H9 (cell line): ENCODE data around the gene SCD. TPM values are rescaled to one million over a fixed set of nuclear protein-coding genes. Genes with fewer than 3 reads are reported as not detected.

Source experiments
- DNase-seq: peaks from one replicate; pipeline ENCODE4 v3.0.0-alpha.2; 2017
- H2AFZ ChIP-seq: one replicate; pipeline ENCODE4 v1.6.1; 2013; ENCODE audit warnings: mild to moderate bottlenecking, low read length, control low read depth, moderate library complexity
- H2AK5ac ChIP-seq: 2 replicates; pipeline ENCODE4 v1.6.1; 2013; ENCODE audit warnings: low read length, control low read depth, mixed read lengths; ENCODE audit not compliant: insufficient read length
- H2BK120ac ChIP-seq: one replicate; pipeline ENCODE4 v1.6.1; 2013; ENCODE audit warnings: low read depth, mild to moderate bottlenecking, low read length, control low read depth, inconsistent platforms; ENCODE audit not compliant: poor library complexity, severe bottlenecking
- H2BK12ac ChIP-seq: 2 replicates; pipeline ENCODE4 v1.6.1; 2013; ENCODE audit warnings: low read length, control low read depth, mixed read lengths, low read depth; ENCODE audit not compliant: insufficient read length
- H2BK15ac ChIP-seq: 2 replicates; pipeline ENCODE4 v1.6.1; 2013; ENCODE audit warnings: low read depth, low read length, control low read depth
- H2BK20ac ChIP-seq: one replicate; pipeline ENCODE4 v1.6.1; 2013; ENCODE audit warnings: low read depth, mild to moderate bottlenecking, low read length, control low read depth, inconsistent platforms; ENCODE audit not compliant: poor library complexity, severe bottlenecking
- H2BK5ac ChIP-seq: 2 replicates; pipeline ENCODE4 v1.6.1; 2013; ENCODE audit warnings: low read length, control low read depth, mixed read lengths; ENCODE audit not compliant: insufficient read length
- H3K14ac ChIP-seq: 2 replicates; pipeline ENCODE4 v1.6.1; 2013; ENCODE audit warnings: low read length, control low read depth; ENCODE audit not compliant: insufficient read depth
- H3K18ac ChIP-seq: 2 replicates; pipeline ENCODE4 v1.6.1; 2013; ENCODE audit warnings: low read depth, mild to moderate bottlenecking, mixed read lengths, low read length, control low read depth; ENCODE audit not compliant: insufficient read length
- H3K23ac ChIP-seq: 2 replicates; pipeline ENCODE4 v1.6.1; 2013; ENCODE audit warnings: low read length, control low read depth, mixed read lengths, low read depth; ENCODE audit not compliant: insufficient read length
- H3K23me2 ChIP-seq: 2 replicates; pipeline ENCODE4 v1.6.1; 2013; ENCODE audit warnings: low read depth, mild to moderate bottlenecking, mixed read lengths, low read length, control low read depth; ENCODE audit not compliant: insufficient read length, poor library complexity, severe bottlenecking
- H3K27ac ChIP-seq: 2 replicates; pipeline ENCODE4 v1.5.1; 2013; ENCODE audit warnings: low read length, control low read depth, mixed read lengths, low read depth; ENCODE audit not compliant: insufficient read length
- H3K27me3 ChIP-seq: 2 replicates; pipeline ENCODE4 v1.6.1; 2013; ENCODE audit warnings: low read length, control low read depth, inconsistent platforms; ENCODE audit not compliant: insufficient read depth
- H3K4ac ChIP-seq: 2 replicates; pipeline ENCODE4 v1.6.1; 2013; ENCODE audit warnings: low read depth, mild to moderate bottlenecking, control low read depth, inconsistent platforms, low read length, moderate library complexity
- H3K4me1 ChIP-seq: 2 replicates; pipeline ENCODE4 v1.6.1; 2013; ENCODE audit warnings: low read length, control low read depth, inconsistent platforms; ENCODE audit not compliant: insufficient read depth
- H3K4me2 ChIP-seq: 2 replicates; pipeline ENCODE4 v1.6.1; 2013; ENCODE audit warnings: low read length, control low read depth, mixed read lengths; ENCODE audit not compliant: insufficient read length, insufficient read depth
- H3K56ac ChIP-seq: 2 replicates; pipeline ENCODE4 v1.6.1; 2013; ENCODE audit warnings: low read depth, mild to moderate bottlenecking, mixed read lengths, low read length, control low read depth; ENCODE audit not compliant: insufficient read length
- H3K79me1 ChIP-seq: 2 replicates; pipeline ENCODE4 v1.6.1; 2013; ENCODE audit warnings: low read depth, mild to moderate bottlenecking, moderate library complexity, low read length, control low read depth, inconsistent platforms; ENCODE audit not compliant: insufficient read depth, poor library complexity, severe bottlenecking
- H3K79me2 ChIP-seq: 2 replicates; pipeline ENCODE4 v1.6.1; 2013; ENCODE audit warnings: low read length, control low read depth, inconsistent platforms; ENCODE audit not compliant: insufficient read depth
- H3K9ac ChIP-seq: 2 replicates; pipeline ENCODE4 v1.6.1; 2013; ENCODE audit warnings: low read length, control low read depth, mixed read lengths; ENCODE audit not compliant: insufficient read length; ENCODE audit errors: extremely low read depth
- H3K9me3 ChIP-seq: one replicate; pipeline ENCODE4 v1.6.1; 2013; ENCODE audit warnings: low read depth, low read length, inconsistent platforms; ENCODE audit not compliant: control insufficient read depth
- H3T11ph ChIP-seq: one replicate; pipeline ENCODE4 v1.6.1; 2013; ENCODE audit warnings: mild to moderate bottlenecking, low read length, control low read depth, inconsistent platforms
- H4K20me1 ChIP-seq: one replicate; pipeline ENCODE4 v1.6.1; 2013; ENCODE audit not compliant: control insufficient read depth, insufficient read length, insufficient read depth
- H4K5ac ChIP-seq: 2 replicates; pipeline ENCODE4 v1.6.1; 2013; ENCODE audit warnings: low read depth, mild to moderate bottlenecking, mixed read lengths, low read length, control low read depth; ENCODE audit not compliant: insufficient read length
- H4K8ac ChIP-seq: replicated peaks from 2 replicates; pipeline ENCODE4 v1.6.1; 2013; ENCODE audit warnings: low read length, control low read depth, mixed read lengths, low read depth; ENCODE audit not compliant: insufficient read length
- H4K91ac ChIP-seq: 2 replicates; pipeline ENCODE4 v1.6.1; 2013; ENCODE audit warnings: low read depth, mild to moderate bottlenecking, moderate library complexity, mixed read lengths, low read length, control low read depth; ENCODE audit not compliant: insufficient read length
- H3K27ac Mint-ChIP-seq, 3 experiments: 2 replicates in 2 of 3; 3 replicates in 1 of 3; pipeline ENCODE4 v1.8.0; 2020 to 2021; ENCODE audit warnings: mixed read lengths in 3 of 3, mild to moderate bottlenecking in 1 of 3, moderate library complexity in 1 of 3
- H3K27me3 Mint-ChIP-seq: 2 replicates; pipeline ENCODE4 v1.8.0; 2021; ENCODE audit warnings: low read depth, mild to moderate bottlenecking, moderate library complexity, mixed read lengths
- H3K36me3 Mint-ChIP-seq, 3 experiments: 2 replicates in 2 of 3; 3 replicates in 1 of 3; pipeline ENCODE4 v1.8.0; 2020 to 2021; ENCODE audit warnings: low read depth in 3 of 3, mixed read lengths in 3 of 3; ENCODE audit not compliant: insufficient read depth in 1 of 3
- H3K4me1 Mint-ChIP-seq, 2 experiments: 2 replicates each; pipeline ENCODE4 v1.8.0; 2020; ENCODE audit warnings: mixed read lengths in 2 of 2
- H3K4me3 Mint-ChIP-seq, 2 experiments: 2 replicates in 1 of 2; 3 replicates in 1 of 2; pipeline ENCODE4 v1.8.0; 2020 to 2021; ENCODE audit warnings: mild to moderate bottlenecking in 2 of 2, mixed read lengths in 2 of 2, moderate library complexity in 1 of 2
- H3K9me3 Mint-ChIP-seq, 2 experiments: 2 replicates in 1 of 2; 3 replicates in 1 of 2; pipeline ENCODE4 v1.8.0; 2020; ENCODE audit warnings: mild to moderate bottlenecking in 2 of 2, mixed read lengths in 2 of 2, moderate library complexity in 1 of 2
- WGBS: extraction: QIAGEN DNeasy Blood & Tissue Kit; methylation state at CpG from one replicate; pipeline ENCODE4 v1.1.7; 2013; ENCODE audit warnings: missing lambda C conversion rate, low lambda C conversion rate, mixed read lengths; ENCODE audit not compliant: insufficient read length; ENCODE audit errors: extremely low coverage; 5-methylcytosine and 5-hydroxymethylcytosine counted together
- total RNA-seq: library from RNA; stranded (reverse); gene quantifications from 2 replicates; pipeline ENCODE4 v1.2.1, GENCODE V29; 2021
- TF ChIP-seq, protein P1 (sequence below): fragments of 200-600 bp; sonication (generic); conservative IDR thresholded peaks from 3 replicates; pipeline ENCODE4 v1.8.0; 2021; ENCODE audit warnings: antibody characterized with exemption, mild to moderate bottlenecking

Gene SCD
- total RNA-seq, 1 experiment from 2014 or later: 354 TPM

DNA sequence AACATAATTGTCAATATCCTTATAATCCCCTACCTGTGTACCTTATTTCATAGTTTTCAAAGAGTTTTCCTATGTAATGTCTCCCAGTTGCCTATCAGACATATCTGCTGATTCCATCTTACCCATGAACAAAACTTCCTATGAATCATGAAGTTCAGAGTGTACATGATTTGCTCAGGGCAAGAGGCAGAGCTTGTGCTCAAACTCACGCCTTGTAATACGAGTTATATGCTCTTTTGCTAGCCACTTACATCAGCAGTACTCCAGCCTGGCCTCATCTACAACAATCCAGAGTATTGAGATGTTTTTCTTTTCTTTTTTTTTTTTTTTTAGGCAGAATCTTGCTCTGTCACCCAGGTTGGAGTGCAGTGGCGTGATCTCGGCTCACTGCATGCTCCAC lies 28.8 kb upstream of the SCD start:
- Histone ChIP-seq H3K79me1 (no peaks in the 10 kb centered on the region), H3K23me2 (no peaks in the 10 kb centered on the region), H3K14ac (no peak overlapping the region), H3K18ac (no peak overlapping the region), H3K4ac (no peak overlapping the region), H3K4me2 (no peak overlapping the region), H3K56ac (no peak overlapping the region), H3K79me2 (no peaks in the 10 kb centered on the region), H3K9ac (no peak overlapping the region), H4K8ac (no peak overlapping the region), H3K27me3 (no peaks in the 10 kb centered on the region), H3K27ac (no peak overlapping the region), H2BK12ac (no peak overlapping the region), H2AK5ac (no peak overlapping the region), H2BK5ac (no peak overlapping the region), H3K9me3 (no peaks in the 10 kb centered on the region), H3K23ac (no peak overlapping the region), H2BK20ac (no peak overlapping the region), H3K4me1 (no peaks in the 10 kb centered on the region), H3T11ph (no peak overlapping the region), H4K20me1 (no peaks in the 10 kb centered on the region), H2BK120ac (no peak overlapping the region), H4K91ac (no peak overlapping the region), H4K5ac (no peak overlapping the region), H2BK15ac (no peak overlapping the region), H2AFZ (no peak overlapping the region)
- no peaks in the 10 kb centered on the region for H3K36me3 Mint-ChIP-seq
- no peaks in the 10 kb centered on the region for H3K9me3 Mint-ChIP-seq
- H3K4me1 Mint-ChIP-seq: peaks cover 2 to 4% of the 10 kb centered on the region in 2 experiments; a peak in 1 of 4 replicates
- H3K4me3 Mint-ChIP-seq: no peak overlapping the region
- peaks cover 27% of the 10 kb centered on the region for H3K27me3 Mint-ChIP-seq
- DNase-seq: no peak
- no CpG with 5 or more reads among the region's 4 CpGs for WGBS
- H3K27ac Mint-ChIP-seq: no peak overlapping the region
- TF ChIP-seq, protein P1, sequence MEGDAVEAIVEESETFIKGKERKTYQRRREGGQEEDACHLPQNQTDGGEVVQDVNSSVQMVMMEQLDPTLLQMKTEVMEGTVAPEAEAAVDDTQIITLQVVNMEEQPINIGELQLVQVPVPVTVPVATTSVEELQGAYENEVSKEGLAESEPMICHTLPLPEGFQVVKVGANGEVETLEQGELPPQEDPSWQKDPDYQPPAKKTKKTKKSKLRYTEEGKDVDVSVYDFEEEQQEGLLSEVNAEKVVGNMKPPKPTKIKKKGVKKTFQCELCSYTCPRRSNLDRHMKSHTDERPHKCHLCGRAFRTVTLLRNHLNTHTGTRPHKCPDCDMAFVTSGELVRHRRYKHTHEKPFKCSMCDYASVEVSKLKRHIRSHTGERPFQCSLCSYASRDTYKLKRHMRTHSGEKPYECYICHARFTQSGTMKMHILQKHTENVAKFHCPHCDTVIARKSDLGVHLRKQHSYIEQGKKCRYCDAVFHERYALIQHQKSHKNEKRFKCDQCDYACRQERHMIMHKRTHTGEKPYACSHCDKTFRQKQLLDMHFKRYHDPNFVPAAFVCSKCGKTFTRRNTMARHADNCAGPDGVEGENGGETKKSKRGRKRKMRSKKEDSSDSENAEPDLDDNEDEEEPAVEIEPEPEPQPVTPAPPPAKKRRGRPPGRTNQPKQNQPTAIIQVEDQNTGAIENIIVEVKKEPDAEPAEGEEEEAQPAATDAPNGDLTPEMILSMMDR: no peak
